HepG2 (cell line): Measurements from ENCODE around the gene VGLL4. TPM values are rescaled to one million over a fixed set of nuclear protein-coding genes. Genes with fewer than 3 reads are reported as not detected.

ENCODE experiments used
- ATM ChIP-seq: fragments of 450-650 bp; IDR thresholded peaks from 2 replicates; pipeline ENCODE4 v1.7.1; 2017; ENCODE audit warnings: mild to moderate bottlenecking, borderline replicate concordance
- CREM ChIP-seq, 2 experiments: sonication (generic) in 1 of 2; formaldehyde crosslinking in 1 of 2; IDR thresholded peaks; 2 replicates each; pipeline versions ENCODE4 v1.4.0 to v1.6.1; 2016 to 2020; ENCODE audit warnings: antibody characterized with exemption in 1 of 2, mild to moderate bottlenecking in 1 of 2, missing genetic modification reagents in 1 of 2
- FIP1L1 ChIP-seq: fragments of 200-400 bp; formaldehyde crosslinking; IDR thresholded peaks from 2 replicates; pipeline ENCODE4 v1.6.1; 2018; ENCODE audit warnings: low read depth, mild to moderate bottlenecking, low read length, moderate library complexity, borderline replicate concordance; ENCODE audit not compliant: insufficient read depth
- FOXO4 ChIP-seq: sonication (generic); formaldehyde crosslinking; conservative IDR thresholded peaks from 2 replicates; pipeline ENCODE4 v1.8.1; 2023; ENCODE audit warnings: missing genetic modification reagents
- HOXA5 ChIP-seq: sonication (generic); formaldehyde crosslinking; IDR thresholded peaks from 2 replicates; pipeline ENCODE4 v1.4.0; 2020; ENCODE audit warnings: missing genetic modification reagents
- RERE ChIP-seq: IDR thresholded peaks from 2 replicates; pipeline ENCODE4 v1.6.1; 2016; ENCODE audit warnings: low read depth, missing genetic modification reagents, missing compliant biosample characterization
- SAP130 ChIP-seq: IDR thresholded peaks from 2 replicates; pipeline ENCODE4 v1.6.1; 2016; ENCODE audit warnings: low read depth
- SMARCC2 ChIP-seq: fragments of 450-650 bp; IDR thresholded peaks from 2 replicates; pipeline ENCODE4 v1.6.1; 2017; ENCODE audit warnings: antibody characterized with exemption, mild to moderate bottlenecking
- SOX5 ChIP-seq: IDR thresholded peaks from 2 replicates; pipeline ENCODE4 v1.6.1; 2016; ENCODE audit warnings: borderline replicate concordance
- SUZ12 ChIP-seq: fragments of 150-350 bp; IDR thresholded peaks from 2 replicates; pipeline ENCODE4 v1.6.1; 2014; ENCODE audit warnings: low read depth, low read length
- ZNF296 ChIP-seq: sonication (generic); formaldehyde crosslinking; conservative IDR thresholded peaks from 2 replicates; pipeline ENCODE4 v1.5.0; 2020; ENCODE audit warnings: mild to moderate bottlenecking, missing genetic modification reagents
- ZNF407 ChIP-seq: sonication (generic); formaldehyde crosslinking; IDR thresholded peaks from one replicate; pipeline ENCODE4 v1.5.1; 2020; ENCODE audit warnings: mild to moderate bottlenecking, missing genetic modification reagents; ENCODE audit errors: not compliant biosample characterization
- ZNF770 ChIP-seq: sonication (generic); formaldehyde crosslinking; IDR thresholded peaks from 2 replicates; pipeline ENCODE4 v1.5.0; 2020; ENCODE audit warnings: mild to moderate bottlenecking, missing genetic modification reagents
- polyA plus RNA-seq, 8 experiments: library from polyadenylated mRNA; depleted of rRNA in 3 of 8; stranded (reverse) in 7 of 8; unstranded in 1 of 8; fragments of >200 nt; fragmentation: Illumina TruSeq in 4 of 8; extraction: Trizol in 4 of 8; gene quantifications; 2 replicates each; pipeline versions ENCODE4 v1.2.1 to v1.2.3, GENCODE V29; 2011 to 2016; ENCODE audit warnings: low read depth in 4 of 8, missing spikeins in 1 of 8, mixed read lengths in 1 of 8; ENCODE audit not compliant: insufficient read depth in 1 of 8
- total RNA-seq, 5 experiments: library from RNA; depleted of rRNA; stranded (reverse); fragments of >200 nt; fragmentation: Illumina TruSeq; extraction: Trizol; gene quantifications; 2 replicates each; pipeline ENCODE4 v1.2.3, GENCODE V29; 2016; ENCODE audit warnings: low read depth in 1 of 5

The VGLL4 gene
- total and polyA plus RNA-seq, 2 of the 13 experiments (the other 11 are each of a cell fraction or from before 2014, with no cell fraction given): 23.2 to 39.0 TPM

GRCh38 chr3:11618904-11619303 lies 24.8 kb downstream of the VGLL4 start (continued):
- TF ChIP-seq ZNF407 (CRISPR knock-in tag): no peak
- peak; percentile 92 for TF ChIP-seq SOX5 (CRISPR knock-in tag)
- no peak for TF ChIP-seq SUZ12
- TF ChIP-seq ATM: no peak
- TF ChIP-seq ZNF770 (CRISPR knock-in tag): no peak
- TF ChIP-seq RERE (CRISPR knock-in tag): peak; percentile 73
- no peak for TF ChIP-seq SMARCC2
- TF ChIP-seq CREM (IDR thresholded peaks at IDR 0.05): peak; percentile 94
- no peak for TF ChIP-seq CREM (CRISPR knock-in tag; IDR thresholded peaks at IDR 0.05)
- no peak for TF ChIP-seq FOXO4
- no peak for TF ChIP-seq FIP1L1
- 0 out of 2 replicates have a peak, but pooled peaks have one; percentile 38 for TF ChIP-seq HOXA5 (CRISPR knock-in tag)
- no peak for TF ChIP-seq ZNF296 (CRISPR knock-in tag)
- TF ChIP-seq SAP130 (CRISPR knock-in tag): peak; percentile 91
